PC-3 (cell line): Measurements from ENCODE around the gene NKAIN2. TPM values are rescaled to one million over a fixed set of nuclear protein-coding genes. Genes with fewer than 3 reads are reported as not detected.
A peak's percentile ranks its signal among the peaks of the same experiment; 100 is the strongest.
"Not testable (repeated sequence)": the region's sequence is repeated elsewhere in the genome, so short reads cannot be mapped to it uniquely, and the experiment has no call there.

Experiments used
- ATAC-seq: fragments of 200-7000 bp; cut with Tn5 transposase; 2 replicates; pipeline ENCODE4 v1.9.1; 2020; ENCODE audit warnings: mild to moderate bottlenecking, moderate library complexity
- BruUV-seq: library from RNA; stranded (reverse); fragments of 400-500 nt; replicated peaks from 2 replicates; lab custom pipeline; 2021; lab: Mats Ljungman, UMichigan
- CTCF ChIA-PET: fragments of 300-600 bp; sonication (Branson Sonifier 250); formaldehyde crosslinking; loops from one replicate; lab custom pipeline; 2022; ENCODE audit warnings: antibody characterized with exemption; lab: Charles Lee
- POLR2A ChIA-PET: fragments of 300-600 bp; sonication (Branson Sonifier 250); formaldehyde crosslinking; loops from one replicate; lab custom pipeline; 2022; ENCODE audit warnings: antibody characterized with exemption; ENCODE audit not compliant: unreplicated experiment; lab: Charles Lee
- DNase-seq: peaks from one replicate; pipeline ENCODE4 v3.0.0-alpha.2; 2015
- H2AFZ ChIP-seq: fragments of 300-600 bp; sonication (generic); 2 replicates; pipeline ENCODE4 v1.6.0; 2016; ENCODE audit warnings: antibody characterized with exemption, low read length
- H3F3A ChIP-seq: fragments of 300-600 bp; sonication (generic); one replicate; pipeline ENCODE4 v1.6.0; 2017; ENCODE audit warnings: antibody characterized with exemption, low read length, control low read depth, mild to moderate bottlenecking; ENCODE audit not compliant: unreplicated experiment
- H3K27ac ChIP-seq: fragments of 300-600 bp; sonication (generic); 2 replicates; pipeline ENCODE4 v1.5.1; 2016; ENCODE audit warnings: mild to moderate bottlenecking, low read length
- H3K27me3 ChIP-seq: fragments of 300-600 bp; sonication (generic); 2 replicates; pipeline ENCODE4 v1.6.1; 2016; ENCODE audit warnings: low read length, mixed read lengths
- H3K36me3 ChIP-seq: fragments of 300-600 bp; sonication (generic); 2 replicates; pipeline ENCODE4 v1.6.1; 2016; ENCODE audit warnings: low read depth, mixed run types, low read length, mixed read lengths
- H3K4me1 ChIP-seq: fragments of 300-600 bp; sonication (generic); 2 replicates; pipeline ENCODE4 v1.5.1; 2016; ENCODE audit warnings: low read length; ENCODE audit not compliant: insufficient read depth
- H3K4me2 ChIP-seq: fragments of 300-600 bp; sonication (generic); 2 replicates; pipeline ENCODE4 v1.6.0; 2016; ENCODE audit warnings: low read length
- H3K4me3 ChIP-seq: fragments of 300-600 bp; sonication (generic); 2 replicates; pipeline ENCODE4 v1.5.1; 2016; ENCODE audit warnings: mild to moderate bottlenecking, low read length, mixed read lengths
- H3K79me2 ChIP-seq: fragments of 300-600 bp; sonication (generic); 2 replicates; pipeline ENCODE4 v1.6.1; 2017; ENCODE audit warnings: low read length, mixed read lengths
- H3K9ac ChIP-seq: fragments of 300-600 bp; sonication (generic); 2 replicates; pipeline ENCODE4 v1.6.0; 2016; ENCODE audit warnings: mild to moderate bottlenecking, low read length
- H3K9me2 ChIP-seq: fragments of 300-600 bp; sonication (generic); replicated peaks from 2 replicates; pipeline ENCODE4 v1.6.1; 2016; ENCODE audit warnings: mixed run types, low read length, mixed read lengths
- H3K9me3 ChIP-seq: fragments of 300-600 bp; sonication (generic); 2 replicates; pipeline ENCODE4 v1.6.1; 2016; ENCODE audit warnings: low read length, mixed read lengths
- H4K20me1 ChIP-seq: fragments of 300-600 bp; sonication (generic); 2 replicates; pipeline ENCODE4 v1.6.1; 2016; ENCODE audit warnings: low read length, mixed read lengths
- EZH2 ChIP-seq: fragments of 300-600 bp; sonication (generic); IDR thresholded peaks from one replicate; pipeline ENCODE4 v1.6.1; 2017; ENCODE audit warnings: antibody characterized with exemption, mild to moderate bottlenecking, low read length; ENCODE audit not compliant: unreplicated experiment
- EZH2phosphoT487 ChIP-seq: fragments of 300-600 bp; sonication (generic); IDR thresholded peaks from 2 replicates; pipeline ENCODE4 v1.6.1; 2018; ENCODE audit warnings: mild to moderate bottlenecking, antibody characterized with exemption, low read length, borderline replicate concordance
- intact Hi-C: fragments of 100-400 bp; cut with micrococcal nuclease; formaldehyde crosslinking; loops from 2 replicates; pipeline ENCODE4 v1.9.0; 2023
- total RNA-seq: library from RNA; depleted of rRNA; stranded (reverse); fragments of >200 nt; gene quantifications from 2 replicates; pipeline ENCODE4 v1.2.3, GENCODE V29; 2014
- TF ChIP-seq, protein P1 (sequence below): fragments of 300-600 bp; sonication (generic); conservative IDR thresholded peaks from 2 replicates; pipeline ENCODE4 v1.5.1; 2017; ENCODE audit warnings: antibody characterized with exemption, low read depth, mild to moderate bottlenecking, low read length

The NKAIN2 gene
- total RNA-seq, 1 experiment from 2014 or later: not detected

DNA sequence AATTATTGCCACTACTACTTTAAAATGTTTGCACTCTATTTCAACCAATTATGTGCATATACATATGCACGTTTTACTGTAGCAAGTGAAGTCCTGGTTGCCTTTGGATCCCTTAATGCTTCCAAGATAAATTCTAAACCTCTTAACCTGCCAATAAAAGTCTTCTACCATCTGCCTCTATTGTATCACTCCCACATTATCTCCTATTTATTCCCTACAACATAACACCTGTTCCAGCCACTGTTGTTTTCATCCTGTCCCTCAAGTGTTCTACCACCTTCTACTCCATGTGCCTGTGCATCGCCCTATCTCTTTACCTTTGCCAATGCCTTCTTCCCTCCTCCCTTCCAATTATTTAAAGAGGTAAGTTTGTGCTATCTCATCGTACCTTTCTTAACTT lies 659.6 kb downstream of the NKAIN2 start:
- ATAC-seq (no peak), DNase-seq (no peak)
- H3K27me3 ChIP-seq: no peaks in the 10 kb centered on the region
- no peaks in the 10 kb centered on the region for H3K79me2 ChIP-seq
- no peaks in the 10 kb centered on the region for H3K9me3 ChIP-seq
- ChIA-PET CTCF (no interaction called here), POLR2A (no interaction called here)
- H3K36me3 ChIP-seq: no peaks in the 10 kb centered on the region
- H3K4me3 ChIP-seq: no peak overlapping the region
- no peaks in the 10 kb centered on the region for H4K20me1 ChIP-seq
- intact Hi-C loops: no loop called here
- TF ChIP-seq EZH2phosphoT487: no peak
- TF ChIP-seq, protein P1, sequence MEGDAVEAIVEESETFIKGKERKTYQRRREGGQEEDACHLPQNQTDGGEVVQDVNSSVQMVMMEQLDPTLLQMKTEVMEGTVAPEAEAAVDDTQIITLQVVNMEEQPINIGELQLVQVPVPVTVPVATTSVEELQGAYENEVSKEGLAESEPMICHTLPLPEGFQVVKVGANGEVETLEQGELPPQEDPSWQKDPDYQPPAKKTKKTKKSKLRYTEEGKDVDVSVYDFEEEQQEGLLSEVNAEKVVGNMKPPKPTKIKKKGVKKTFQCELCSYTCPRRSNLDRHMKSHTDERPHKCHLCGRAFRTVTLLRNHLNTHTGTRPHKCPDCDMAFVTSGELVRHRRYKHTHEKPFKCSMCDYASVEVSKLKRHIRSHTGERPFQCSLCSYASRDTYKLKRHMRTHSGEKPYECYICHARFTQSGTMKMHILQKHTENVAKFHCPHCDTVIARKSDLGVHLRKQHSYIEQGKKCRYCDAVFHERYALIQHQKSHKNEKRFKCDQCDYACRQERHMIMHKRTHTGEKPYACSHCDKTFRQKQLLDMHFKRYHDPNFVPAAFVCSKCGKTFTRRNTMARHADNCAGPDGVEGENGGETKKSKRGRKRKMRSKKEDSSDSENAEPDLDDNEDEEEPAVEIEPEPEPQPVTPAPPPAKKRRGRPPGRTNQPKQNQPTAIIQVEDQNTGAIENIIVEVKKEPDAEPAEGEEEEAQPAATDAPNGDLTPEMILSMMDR: no peak
- TF ChIP-seq EZH2: no peak
- no TSS peak for BruUV-seq
- H3K4me1 ChIP-seq: no peaks in the 10 kb centered on the region
- no peak overlapping the region for H3K27ac ChIP-seq
- no peak overlapping the region for H2AFZ ChIP-seq
- no peak overlapping the region for H3K4me2 ChIP-seq
- H3K9ac ChIP-seq: no peak overlapping the region
- H3F3A ChIP-seq: no peaks in the 10 kb centered on the region
- H3K9me2 ChIP-seq: no peaks in the 10 kb centered on the region

DNA sequence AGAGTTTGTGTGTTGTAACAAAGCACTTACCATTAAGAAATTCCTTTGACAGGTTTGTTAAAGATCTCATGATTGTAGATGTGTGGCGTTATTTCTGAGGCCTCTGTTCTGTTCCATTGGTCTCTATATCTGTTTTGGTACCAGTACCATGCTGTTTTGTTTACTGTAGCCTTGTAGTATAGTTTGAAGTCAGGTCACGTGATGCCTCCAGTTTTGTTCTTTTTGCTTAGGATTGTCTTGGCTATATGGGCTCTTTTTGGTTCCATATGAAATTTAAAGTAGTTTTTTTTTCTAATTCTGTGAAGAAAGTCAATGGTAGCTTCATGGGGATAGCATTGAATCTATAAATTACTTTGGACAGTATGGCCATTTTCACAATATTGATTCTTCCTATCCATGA lies 660.9 kb downstream of the NKAIN2 start:
- CTCF ChIA-PET, H3K27me3 ChIP-seq, BruUV-seq: not testable (repeated sequence)

DNA sequence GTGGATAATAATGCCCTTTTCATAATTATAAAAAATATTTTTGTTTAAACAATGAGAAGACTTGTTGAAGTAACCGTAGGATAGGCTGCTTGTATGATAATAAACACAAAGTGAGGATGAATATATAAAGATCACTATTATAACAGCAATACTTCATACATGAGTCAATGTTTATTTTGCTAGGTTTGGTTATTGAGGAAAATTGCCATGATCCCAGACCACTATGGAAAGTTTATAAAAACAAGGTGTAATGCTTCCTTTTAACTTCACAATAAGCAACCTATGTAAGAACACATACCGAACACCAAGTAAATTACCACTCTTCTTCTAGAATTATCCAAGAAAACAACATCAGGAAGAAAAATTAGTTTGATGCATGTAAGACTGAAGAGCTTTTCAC lies 663.3 kb downstream of the NKAIN2 start:
- H3K9ac ChIP-seq: no peak overlapping the region

More for the DNA sequence above, 660.9 kb downstream of the NKAIN2 start:
- ATAC-seq, H2AFZ ChIP-seq, H3K4me2 ChIP-seq, H3F3A ChIP-seq, H3K9ac ChIP-seq, H3K9me2 ChIP-seq, H3K4me1 ChIP-seq, intact Hi-C loops, POLR2A ChIA-PET, H3K4me3 ChIP-seq, H3K36me3 ChIP-seq, H3K9me3 ChIP-seq, H3K27ac ChIP-seq, H4K20me1 ChIP-seq, H3K79me2 ChIP-seq, DNase-seq: not testable (repeated sequence)

More for the DNA sequence above, 663.3 kb downstream of the NKAIN2 start:
- H3K27ac ChIP-seq: no peak overlapping the region
- BruUV-seq: no TSS peak
- H3K9me3 ChIP-seq: no peaks in the 10 kb centered on the region
- H3K79me2 ChIP-seq: no peaks in the 10 kb centered on the region
- 0 out of 2 replicates have a peak overlapping the region, but pooled peaks have one; percentile 19 for H3K4me2 ChIP-seq
- no peak for ATAC-seq
- no peak overlapping the region for H3K4me3 ChIP-seq
- H3K36me3 ChIP-seq: no peaks in the 10 kb centered on the region
- DNase-seq: peak; percentile 25
- no peaks in the 10 kb centered on the region for H3K27me3 ChIP-seq
- intact Hi-C loops: no loop called here
- H4K20me1 ChIP-seq: no peaks in the 10 kb centered on the region
- ChIA-PET POLR2A (no interaction called here), CTCF (no interaction called here)
- TF ChIP-seq, protein P1: no peak
- no peak for TF ChIP-seq EZH2phosphoT487
- no peak for TF ChIP-seq EZH2
- H2AFZ ChIP-seq: no peak overlapping the region
- no peaks in the 10 kb centered on the region for H3K9me2 ChIP-seq
- no peaks in the 10 kb centered on the region for H3F3A ChIP-seq
- H3K4me1 ChIP-seq: no peaks in the 10 kb centered on the region
